HG02588 (cell line): ENCODE data around the gene KLHDC8A.

Source experiments
- ATAC-seq: cut with Tn5 transposase; IDR thresholded peaks from one replicate; pipeline ENCODE4 v1.9.1; 2021; ENCODE audit warnings: mild to moderate bottlenecking, moderate library complexity; ENCODE audit not compliant: unreplicated experiment

KLHDC8A gene

DNA sequence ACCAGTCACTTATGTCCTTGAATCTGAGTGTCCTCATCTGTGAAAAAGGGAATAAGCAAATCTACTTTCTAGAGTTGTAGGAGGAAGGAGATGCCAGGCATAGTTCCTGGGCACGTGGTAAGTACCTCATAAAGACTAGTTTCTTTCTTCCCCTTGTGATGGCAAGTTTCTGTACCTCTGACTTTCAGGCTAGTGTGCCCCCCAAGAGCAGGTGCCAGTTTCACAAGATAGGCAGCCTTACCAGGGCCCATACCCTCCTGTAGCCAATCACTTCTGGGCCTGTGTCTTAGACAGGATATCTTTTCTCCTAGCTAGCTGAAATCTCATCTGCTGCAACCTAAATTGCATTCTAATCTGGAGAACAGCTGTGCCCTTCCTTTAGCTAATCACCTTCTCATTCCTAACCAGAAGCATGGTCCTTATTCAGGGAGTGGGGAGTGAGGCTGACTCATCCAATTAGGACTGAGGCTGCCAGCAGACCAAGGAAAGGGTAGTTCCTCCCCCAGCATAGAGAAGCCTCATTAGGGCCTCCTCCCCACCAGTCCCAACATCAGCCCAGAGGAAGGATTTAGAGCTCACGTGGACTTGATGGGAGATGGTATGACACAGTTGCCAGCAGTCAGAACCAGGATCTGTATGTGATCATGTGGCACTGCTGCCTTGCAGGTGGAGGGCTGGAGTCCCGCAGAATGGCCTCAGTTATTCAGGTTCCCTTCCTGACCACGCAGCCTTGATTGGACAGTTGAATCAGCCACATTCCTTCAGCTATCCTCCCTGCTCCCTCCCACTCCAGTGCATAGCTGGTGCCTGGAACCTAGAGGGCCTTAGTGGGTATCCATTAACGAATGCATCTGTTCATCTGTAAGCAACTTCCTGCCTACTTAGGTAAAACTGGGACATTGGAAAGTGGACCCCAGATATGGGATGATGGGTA lies 7.9 kb downstream of the KLHDC8A start:
- ATAC-seq: no peak

DNA sequence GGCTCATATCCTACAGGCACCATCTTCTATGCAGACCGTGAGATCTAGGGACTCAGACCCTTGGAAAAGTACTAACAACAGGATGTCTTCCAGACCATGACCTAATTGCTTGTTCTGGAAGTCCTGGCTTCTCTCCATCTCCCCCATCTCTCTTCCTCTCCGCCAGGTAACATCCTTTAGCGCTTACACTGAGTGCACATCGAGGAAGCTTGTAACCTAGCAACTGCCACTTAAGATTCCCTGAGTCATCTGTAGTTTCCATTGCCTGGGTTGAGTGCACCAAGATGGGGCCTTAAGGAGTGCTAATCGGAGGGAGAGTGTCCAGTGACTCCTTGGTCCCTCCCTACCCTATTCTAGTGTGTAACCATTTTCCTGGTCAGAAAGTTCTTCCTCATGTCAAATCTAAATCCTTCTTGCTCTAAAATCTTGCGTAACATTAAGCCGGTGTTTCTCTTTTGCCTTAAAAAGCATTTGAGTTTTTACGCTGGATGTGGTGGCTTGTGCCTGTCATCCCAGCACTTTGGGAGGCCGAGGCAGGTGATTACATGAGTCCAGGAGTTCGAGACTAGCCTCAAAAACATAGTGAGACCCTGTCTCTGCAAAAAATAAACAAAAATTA lies 9.7 kb downstream of the KLHDC8A start:
- ATAC-seq: no peak

DNA sequence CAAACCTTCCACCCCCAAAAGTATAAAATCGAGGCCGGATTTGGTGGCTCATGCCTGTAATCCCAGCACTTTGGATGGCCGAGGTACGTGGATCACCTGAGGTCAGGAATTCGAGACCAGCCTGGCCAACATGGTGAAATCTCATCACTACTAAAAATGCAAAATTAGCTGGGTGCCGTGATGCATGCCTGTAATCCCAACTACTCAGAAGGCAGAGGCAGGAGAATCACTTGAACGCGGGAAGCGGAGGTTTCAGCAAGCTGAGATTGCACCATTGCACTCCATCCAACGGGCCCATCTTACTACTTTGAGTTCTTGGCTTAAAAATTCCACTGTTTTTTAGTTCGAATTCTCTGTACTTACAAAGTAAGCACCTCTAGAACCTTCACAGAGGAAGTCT lies 11.0 kb downstream of the KLHDC8A start:
- ATAC-seq: no peak

DNA sequence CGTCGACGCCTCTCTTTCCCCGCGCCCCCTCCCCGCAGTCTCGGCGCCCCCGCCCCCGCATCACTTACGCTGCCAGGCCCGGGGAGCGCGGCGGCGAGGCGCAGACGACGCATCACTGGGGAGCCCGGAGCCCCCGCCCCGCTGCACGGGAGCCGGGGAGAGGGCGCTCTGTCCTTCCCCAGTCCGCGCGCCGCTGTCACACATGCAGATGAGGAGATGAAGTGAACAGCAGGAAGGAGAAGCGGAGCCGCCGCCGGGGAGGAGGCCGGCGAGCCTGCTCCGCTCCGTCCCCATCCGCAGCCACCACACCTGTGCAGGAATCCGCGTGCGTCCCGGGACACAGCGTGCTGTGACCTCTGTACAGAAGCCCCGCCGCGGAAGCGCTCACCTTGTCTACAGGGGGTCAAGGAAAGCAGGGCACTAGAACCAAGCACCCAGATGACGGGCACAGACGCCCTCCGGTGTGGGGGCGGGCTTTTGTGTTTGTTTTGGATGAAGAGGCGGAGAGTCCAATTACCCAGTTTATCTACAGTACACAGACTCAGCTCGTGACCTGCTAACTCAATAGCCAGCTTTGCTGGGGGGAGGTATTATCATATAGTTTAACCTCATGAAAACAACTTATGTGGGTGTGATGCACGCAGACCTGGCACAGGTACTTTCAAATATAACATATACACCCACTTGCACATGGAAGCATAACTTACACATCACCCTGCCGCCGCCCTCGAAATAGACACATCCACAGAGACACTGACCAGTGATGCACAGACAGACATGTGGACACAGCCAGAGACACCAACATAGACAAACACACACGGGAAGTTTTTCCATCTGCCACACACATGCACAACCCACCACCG lies 12.4 kb downstream of the KLHDC8A start:
- ATAC-seq: no peak

DNA sequence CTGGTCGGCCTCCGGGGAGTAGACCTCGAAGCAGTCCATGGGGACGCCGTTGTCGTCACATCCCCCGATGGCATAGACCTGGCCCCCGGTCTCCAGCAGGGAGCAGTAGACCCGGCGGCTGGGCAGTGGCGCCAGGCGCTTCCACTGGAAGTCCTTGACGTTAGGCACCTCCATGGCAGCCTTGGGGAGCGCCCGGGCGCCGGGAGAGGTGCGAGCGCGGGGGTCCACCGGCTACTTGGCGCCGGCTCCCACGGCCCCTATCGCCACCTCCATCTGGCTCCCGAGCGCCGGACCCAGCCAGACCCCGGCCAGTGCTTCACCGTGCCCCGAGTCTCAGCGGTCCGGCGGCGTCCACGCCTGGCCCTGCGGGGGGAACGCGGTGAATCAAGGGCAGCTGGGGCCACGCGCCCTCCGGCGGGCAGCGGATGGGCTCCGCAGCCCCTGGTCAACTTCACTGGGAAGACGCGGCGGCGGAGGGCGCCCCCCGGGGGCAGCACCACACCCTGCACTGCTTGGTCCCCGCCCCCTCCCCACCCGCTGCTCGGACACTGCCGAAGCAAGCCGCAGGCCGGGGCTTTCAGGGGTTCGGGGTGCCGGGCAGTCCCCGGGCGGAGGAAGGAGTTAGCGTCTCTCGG lies 13.2 kb downstream of the KLHDC8A start:
- no peak for ATAC-seq

DNA sequence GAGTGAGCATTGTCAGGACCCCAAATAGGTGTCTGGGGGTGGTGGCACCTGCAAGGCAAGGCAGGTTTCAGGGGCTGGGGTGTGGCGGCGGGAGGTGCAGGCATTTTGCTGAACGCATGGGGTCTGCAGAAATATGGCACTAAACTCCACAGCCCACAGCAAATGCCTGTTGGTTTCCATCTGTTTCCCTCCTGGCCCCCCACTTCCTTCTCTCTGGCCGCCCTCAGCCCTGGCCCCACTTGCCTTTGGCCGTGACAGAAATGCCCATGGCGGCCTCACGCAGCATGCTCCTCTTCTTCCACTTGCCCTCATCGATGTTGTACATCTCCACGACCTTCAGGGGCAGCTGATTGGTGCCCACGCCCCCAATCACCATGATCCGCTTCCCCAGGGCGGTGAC lies 13.7 kb downstream of the KLHDC8A start:
- no peak for ATAC-seq

DNA sequence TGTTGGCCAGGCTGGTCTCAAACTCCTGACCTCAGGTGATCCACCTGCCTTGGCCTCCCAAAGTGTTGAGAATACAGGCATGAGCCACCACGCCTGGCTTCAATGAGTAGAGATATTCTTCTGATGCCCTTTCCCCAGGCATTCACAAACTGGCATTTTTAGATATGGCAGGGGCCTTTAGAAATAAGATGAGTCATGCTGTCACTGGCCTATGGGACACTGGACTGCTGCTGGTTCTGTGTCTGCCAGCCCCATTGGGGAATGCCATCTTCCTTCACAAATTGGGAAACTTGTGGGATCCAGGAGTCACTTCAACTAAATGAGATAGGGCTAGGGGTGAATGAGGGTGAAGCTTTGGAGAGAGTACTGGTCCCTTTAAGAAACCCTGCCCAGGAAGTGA lies 16.0 kb downstream of the KLHDC8A start:
- ATAC-seq: no peak

DNA sequence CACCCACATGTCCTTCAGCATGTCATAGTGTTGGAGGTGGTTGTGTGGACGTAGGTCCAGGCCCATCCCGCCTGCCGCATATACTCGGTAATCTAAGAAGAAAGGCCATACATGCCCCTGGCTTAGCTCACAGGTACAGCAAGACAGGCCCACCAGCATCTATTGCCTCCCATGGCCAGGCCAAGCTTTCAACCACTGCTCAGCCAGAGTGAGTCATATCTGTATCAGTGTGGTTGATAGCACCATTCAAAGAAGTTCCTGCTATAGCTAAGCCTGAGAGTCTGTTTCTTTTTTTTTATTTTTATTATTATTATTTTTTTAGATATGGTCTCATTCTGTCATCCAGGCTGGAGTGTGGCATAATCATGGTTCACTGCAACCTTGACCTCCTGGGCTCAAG lies 17.0 kb downstream of the KLHDC8A start:
- peak; percentile 75 for ATAC-seq

DNA sequence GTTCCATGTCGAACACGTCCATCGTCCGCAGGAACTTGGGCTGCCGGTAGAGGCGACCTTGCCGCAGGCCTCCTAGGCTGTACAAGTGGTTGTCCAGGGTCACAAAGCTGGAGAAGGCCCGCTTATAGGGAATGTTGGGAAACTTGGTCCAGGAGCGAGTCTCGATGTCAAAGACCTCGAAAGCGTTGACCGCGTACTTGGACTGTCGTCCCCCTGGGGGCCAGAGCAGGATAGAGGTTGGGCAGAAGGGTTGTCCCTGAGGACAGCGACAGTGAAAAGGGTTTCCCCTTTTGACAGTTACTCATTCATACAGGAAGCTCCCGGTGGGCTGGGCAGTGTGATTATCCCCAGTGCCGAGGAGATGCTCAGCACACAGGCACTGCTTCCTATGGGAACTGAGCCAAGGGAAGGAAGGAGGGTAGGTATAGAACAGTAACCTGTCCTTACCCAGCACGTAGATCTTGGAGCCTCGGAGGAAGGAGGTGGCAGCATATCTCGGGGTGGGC lies 17.5 kb downstream of the KLHDC8A start:
- no peak for ATAC-seq

DNA sequence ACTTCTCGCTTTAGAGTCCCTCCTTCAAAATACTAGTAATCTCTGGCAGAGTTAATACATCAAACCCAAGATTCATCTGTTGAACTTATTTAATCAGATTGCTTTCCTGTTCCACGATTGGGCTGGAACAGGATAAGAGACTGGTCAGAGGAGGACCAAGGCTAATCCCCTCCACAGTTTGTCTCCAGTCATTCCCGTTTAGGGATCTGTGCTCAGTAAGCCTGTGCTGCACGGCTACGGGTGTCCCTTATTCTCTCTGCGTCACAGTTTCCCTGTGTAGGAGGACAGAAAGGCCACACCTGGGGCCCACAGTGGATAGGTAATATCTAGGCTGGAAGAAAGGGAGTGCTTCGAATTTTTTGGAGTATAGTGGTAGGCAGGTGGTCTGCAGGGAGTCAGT lies 18.7 kb downstream of the KLHDC8A start:
- no peak for ATAC-seq

DNA sequence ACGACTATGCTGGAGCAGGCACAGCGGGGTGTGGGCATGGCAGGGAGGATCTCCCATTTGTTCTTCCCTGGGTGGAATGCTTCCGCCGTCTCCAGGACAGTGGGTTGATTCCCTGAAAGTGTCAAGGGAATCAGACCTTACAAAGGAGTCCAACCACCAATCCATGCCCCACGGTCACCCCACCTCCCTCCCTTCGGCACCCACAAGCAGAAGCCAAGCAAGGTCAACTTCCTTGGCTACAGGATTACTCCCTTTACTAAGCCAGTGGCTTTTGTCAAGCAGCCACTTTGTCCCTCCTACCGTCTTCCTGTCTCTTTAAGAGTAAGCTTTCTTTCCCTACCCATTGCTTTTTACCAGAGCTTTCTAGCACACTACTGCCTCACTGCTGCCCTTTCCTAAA lies 19.2 kb downstream of the KLHDC8A start:
- no peak for ATAC-seq

DNA sequence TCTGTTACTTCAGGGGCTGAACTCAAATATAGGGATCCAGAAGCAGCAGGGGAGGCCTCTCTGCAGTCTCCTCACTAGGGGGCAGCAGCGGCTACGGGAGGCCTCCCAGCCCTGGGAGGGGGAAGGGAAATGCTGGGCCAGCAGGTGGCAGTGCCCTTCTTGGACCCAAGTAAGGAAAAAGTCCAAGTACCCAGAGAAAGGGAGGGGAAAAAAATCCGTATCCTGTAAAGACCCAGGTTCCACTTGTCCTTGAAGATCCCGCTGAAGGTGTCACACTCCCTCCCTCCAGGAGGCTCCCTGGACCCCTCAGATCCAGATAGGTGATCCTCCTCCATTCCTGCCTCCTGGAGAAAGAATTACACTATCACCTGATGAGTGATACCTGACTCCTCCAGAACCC lies 21.0 kb downstream of the KLHDC8A start:
- no peak for ATAC-seq

DNA sequence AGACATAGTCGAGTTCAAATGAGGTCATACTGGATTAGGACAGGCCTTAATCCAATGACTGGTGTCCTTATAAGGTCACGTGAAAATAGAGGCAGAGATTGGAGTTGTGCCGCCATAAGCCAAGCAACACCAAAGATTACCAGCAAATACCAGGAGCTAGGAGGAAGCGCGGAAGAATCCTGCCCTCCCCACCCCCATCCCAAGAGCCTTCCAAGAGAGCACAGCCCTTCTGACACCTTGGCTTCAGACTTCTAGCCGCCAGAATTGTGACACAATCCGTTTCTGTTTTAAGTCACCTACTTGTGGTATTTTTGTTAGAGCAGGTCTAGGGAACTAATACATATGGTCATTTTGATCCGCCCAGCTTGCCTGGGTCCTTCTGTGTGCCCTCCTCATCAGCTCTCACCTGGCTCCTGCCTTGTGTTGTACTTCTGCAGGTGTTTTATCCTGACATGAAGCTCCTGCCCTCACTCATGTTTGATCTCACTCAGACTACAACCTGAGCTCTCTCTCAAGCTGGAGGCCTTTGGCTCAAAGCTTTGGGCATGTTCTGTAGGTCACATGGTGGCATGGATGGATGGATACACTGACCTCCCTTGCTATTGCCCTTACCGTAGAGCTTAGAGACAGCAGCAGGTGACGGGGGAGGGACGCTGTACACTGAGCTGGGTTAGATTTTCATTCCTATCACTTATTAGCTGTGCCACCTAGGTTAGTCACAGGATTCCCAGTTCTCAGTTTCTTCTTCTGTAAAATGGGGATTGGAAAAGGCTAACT lies 24.5 kb downstream of the KLHDC8A start:
- ATAC-seq: no peak

DNA sequence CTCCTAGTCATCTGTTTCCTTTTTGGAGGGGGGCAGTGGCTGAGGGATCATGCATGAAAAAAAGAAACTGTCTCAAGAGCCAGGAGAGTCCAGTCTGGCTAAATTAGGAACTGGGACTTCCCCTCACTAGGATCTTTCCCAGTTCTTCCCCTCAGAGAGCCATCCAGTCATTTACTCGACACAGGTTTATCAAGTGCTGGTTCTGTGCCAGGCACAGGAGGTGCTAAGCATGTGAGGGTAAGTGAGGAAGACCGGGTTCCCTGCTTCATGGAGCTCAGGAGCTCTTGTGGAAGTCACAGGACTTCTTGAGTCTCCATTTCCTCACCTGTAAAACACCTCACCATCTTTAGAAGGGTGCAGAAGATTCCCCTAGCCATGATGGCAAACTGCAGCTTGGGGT lies 26.6 kb downstream of the KLHDC8A start:
- ATAC-seq: no peak

DNA sequence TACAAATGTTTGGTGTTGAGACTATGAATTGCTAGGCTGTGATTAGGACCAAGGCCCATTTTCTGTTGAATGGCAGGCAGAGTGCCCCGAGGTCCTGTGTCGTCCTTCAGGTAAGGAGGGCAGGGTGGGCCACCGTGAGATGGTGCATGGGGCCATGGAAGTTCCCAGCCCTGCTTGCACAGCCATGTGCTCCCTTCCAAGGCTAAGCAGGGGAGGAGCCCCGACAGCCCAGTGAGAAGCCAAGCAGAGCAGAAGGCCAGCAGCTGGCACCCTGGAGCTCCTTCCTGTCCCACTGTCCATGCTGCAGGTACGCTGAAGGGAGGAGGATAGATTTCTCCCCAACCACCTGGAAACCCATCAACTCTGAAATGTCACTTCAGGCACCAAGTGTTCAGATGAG lies 27.0 kb downstream of the KLHDC8A start:
- ATAC-seq: no peak

DNA sequence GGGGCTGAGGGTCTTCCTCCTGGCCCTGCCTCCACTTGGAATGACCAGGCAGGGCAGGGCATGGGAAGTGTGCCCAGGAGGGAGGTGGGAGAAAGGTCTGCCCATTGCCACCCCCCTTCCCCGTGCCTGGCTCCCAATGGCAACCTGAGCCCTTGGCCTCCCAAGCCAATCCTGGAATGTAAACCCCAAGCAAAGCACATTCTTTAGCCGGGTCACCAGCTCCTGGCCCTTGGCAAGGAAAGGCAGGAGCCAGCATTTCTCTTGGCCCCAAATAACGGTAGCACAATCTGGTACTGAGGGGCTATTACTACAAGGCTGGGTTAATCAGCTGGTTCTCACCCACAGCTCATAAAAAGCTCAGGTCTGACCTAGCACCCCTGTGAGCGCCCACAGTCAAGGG lies 28.2 kb downstream of the KLHDC8A start:
- no peak for ATAC-seq

DNA sequence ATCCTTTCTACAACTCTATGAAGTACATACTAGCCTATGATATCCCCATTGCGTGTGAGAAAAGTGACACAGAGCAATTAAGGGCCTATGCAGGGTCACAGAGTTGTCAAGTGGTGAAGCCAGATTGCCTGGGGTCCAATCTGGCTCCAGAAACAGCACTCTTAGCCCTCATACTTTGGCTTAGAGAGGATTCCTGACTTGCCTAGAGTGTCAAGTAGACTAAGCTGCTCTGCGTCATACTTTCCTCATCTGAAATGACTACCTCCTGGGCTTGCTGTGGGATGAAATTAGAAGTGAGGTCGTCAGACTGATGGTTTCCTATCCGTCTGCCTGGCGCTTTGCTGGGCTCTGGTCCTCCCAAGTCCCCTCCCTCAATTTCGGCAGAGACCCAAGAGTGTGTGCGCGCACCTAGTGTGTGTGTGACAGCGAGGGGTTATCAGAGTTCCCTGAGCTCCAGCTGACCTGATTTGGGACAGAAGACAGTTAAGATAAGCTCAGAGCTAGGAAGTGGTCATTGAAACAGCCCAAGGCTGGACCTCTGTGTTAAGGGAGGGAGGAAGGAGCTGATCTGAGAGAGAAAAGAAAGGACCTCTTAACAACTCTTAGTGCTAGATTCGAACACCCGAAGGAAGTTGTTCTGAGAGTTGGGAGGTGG lies 29.8 kb downstream of the KLHDC8A start:
- no peak for ATAC-seq

DNA sequence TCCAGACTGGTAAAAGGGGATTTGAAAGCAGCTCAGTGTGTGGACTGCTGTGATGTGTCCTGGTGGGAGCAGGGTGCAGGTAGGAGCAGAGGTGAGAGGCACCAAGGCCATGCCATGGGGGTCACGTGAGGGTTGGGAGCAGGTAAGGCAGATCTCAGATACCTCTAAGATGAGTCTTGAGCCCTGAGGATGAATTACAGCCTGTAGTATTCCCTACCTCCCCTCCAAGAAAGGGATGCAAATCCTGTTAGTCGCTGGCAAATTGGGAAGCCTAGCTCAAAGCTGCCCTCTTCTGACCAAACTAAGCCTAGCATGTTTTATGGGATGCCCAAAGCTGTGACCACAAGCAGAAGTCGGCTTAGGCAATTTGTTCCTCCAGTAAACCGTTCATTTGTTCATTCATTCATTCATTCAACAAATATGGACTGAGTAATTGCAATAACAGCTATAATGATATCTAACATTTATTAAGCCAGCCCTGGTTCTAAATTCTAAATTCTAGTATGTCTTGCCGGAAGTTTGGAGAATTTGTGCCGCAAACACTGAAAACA lies 31.3 kb downstream of the KLHDC8A start:
- no peak for ATAC-seq

DNA sequence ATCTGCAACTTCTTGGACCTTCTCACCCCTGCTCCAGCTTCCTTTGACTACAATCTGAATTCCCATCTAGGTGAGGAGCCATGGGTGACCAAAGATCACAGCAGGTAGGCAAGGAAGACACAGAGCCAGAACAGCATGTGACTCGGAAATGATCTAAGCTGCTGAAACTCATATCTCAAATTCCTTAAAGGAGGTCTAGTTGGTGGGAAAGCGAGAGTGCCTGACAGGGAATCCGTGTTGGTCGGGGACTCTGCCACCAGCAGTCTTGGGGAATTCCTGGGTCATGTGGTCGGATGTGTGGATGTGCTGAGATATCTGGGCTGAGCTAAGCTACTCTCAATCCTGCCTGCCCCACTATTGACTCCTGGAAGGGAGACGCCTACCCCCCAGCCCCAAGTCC lies 31.9 kb downstream of the KLHDC8A start:
- no peak for ATAC-seq
